Neutrophil (primary cell): ENCODE results near the gene ATRN.
"Not testable (repeated sequence)": the region's sequence is repeated elsewhere in the genome, so short reads cannot be mapped to it uniquely, and the experiment has no call there.

ENCODE experiments used
- H3K27ac ChIP-seq: fragments of 200-600 bp; sonication (generic); 2 replicates; pipeline ENCODE4 v1.5.1; 2016; ENCODE audit warnings: mild to moderate bottlenecking, moderate library complexity
- H3K27me3 ChIP-seq: fragments of 200-600 bp; sonication (generic); 2 replicates; pipeline ENCODE4 v1.6.0; 2016; ENCODE audit warnings: mild to moderate bottlenecking
- H3K36me3 ChIP-seq: fragments of 200-600 bp; sonication (generic); 2 replicates; pipeline ENCODE4 v1.5.1; 2017
- H3K4me1 ChIP-seq, 2 experiments: fragments of 200-600 bp in 1 of 2; sonication (generic) in 1 of 2; 1 replicate in 1 of 2; 2 replicates in 1 of 2; pipeline versions ENCODE4 v1.5.1 to v1.6.1; 2013 to 2016; ENCODE audit warnings: low read depth in 1 of 2, low read length in 1 of 2, mild to moderate bottlenecking in 1 of 2, moderate library complexity in 1 of 2; ENCODE audit not compliant: control insufficient read depth in 1 of 2, insufficient read depth in 1 of 2
- H3K4me3 ChIP-seq, 2 experiments: fragments of 200-600 bp in 1 of 2; sonication (generic) in 1 of 2; 1 replicate in 1 of 2; 2 replicates in 1 of 2; pipeline ENCODE4 v1.5.1; 2013 to 2016; ENCODE audit warnings: low read depth in 1 of 2, low read length in 1 of 2, mild to moderate bottlenecking in 1 of 2, moderate library complexity in 1 of 2
- H3K9me3 ChIP-seq: fragments of 200-600 bp; sonication (generic); 2 replicates; pipeline ENCODE4 v1.5.1; 2016
- TF ChIP-seq, protein P1 (sequence below): fragments of 200-600 bp; sonication (generic); IDR thresholded peaks from 2 replicates; pipeline ENCODE4 v1.5.1; 2016; ENCODE audit warnings: antibody characterized with exemption

The ATRN gene

DNA sequence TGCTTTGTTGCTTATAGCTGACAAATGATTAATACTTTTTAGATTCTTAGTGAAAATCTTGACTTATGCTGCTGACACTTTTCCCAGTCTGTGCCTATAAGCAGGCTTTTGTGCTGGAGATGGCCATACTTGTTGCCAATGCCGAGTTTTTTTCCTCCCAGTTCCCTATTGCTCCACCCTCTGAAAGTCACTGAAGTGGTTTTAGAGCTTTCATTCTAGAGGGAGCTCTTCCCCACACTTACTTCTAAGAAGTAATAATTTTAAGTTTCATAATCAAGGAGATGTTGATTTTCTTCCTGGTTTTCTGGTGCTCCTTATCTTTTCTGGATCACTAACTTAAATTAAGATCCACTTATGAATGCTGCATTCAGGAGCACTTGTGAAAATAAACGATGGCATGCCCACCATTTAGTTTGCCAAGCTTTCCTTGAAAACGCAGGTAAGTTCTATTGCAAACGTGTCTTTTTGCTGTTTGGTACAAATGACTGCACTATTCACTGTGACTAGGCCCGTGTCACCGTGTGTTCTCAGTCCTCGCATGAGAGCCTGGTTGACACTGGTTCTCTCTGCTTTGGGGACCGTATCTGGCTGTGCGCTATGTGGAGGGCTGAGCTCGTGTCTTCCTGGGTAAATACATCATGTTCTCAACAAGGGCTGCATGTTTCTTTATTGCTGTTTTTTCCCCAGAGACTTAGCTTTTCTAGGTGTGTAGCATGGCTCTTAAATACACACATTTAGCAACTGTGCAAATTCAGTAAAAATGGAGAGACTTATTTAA, 142.2 kb downstream of the ATRN start:
- no peaks in the 10 kb centered on the region for H3K36me3 ChIP-seq
- no peak overlapping the region for H3K4me3 ChIP-seq
- no peaks in the 10 kb centered on the region for H3K27me3 ChIP-seq
- no peaks in the 10 kb centered on the region for H3K4me1 ChIP-seq
- TF ChIP-seq, protein P1, sequence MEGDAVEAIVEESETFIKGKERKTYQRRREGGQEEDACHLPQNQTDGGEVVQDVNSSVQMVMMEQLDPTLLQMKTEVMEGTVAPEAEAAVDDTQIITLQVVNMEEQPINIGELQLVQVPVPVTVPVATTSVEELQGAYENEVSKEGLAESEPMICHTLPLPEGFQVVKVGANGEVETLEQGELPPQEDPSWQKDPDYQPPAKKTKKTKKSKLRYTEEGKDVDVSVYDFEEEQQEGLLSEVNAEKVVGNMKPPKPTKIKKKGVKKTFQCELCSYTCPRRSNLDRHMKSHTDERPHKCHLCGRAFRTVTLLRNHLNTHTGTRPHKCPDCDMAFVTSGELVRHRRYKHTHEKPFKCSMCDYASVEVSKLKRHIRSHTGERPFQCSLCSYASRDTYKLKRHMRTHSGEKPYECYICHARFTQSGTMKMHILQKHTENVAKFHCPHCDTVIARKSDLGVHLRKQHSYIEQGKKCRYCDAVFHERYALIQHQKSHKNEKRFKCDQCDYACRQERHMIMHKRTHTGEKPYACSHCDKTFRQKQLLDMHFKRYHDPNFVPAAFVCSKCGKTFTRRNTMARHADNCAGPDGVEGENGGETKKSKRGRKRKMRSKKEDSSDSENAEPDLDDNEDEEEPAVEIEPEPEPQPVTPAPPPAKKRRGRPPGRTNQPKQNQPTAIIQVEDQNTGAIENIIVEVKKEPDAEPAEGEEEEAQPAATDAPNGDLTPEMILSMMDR = no peak
- H3K9me3 ChIP-seq = no peaks in the 10 kb centered on the region
- no peak overlapping the region for H3K27ac ChIP-seq

DNA sequence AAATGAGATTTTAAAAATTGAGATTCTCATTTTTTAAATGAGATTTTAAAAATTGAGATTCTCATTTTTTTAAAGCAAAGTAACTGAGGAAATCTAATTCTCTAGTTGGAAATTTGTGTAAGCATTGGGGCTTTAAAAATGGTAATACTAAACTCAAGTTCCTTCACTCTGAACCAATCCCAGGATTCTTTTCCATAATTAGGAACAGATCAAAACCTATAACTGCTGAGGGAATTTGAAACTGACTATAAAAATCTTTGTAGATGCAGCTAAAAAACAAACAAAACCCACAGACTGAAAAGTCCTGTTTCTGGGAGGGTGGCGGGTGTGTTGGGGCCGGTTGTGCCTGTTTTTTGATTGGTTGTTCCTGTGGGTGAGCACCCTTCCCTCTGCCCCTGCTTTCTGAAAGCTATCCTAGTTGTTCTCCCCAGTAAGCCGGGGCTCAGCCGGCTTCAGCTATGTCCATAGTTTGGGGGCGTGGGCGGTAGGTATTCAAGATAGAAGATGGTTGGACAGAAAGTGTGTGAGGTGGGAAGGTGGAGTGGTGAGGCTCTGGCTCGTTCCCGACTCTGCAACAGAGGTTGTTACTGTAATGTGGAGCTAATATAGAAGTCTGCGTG, 143.1 kb downstream of the ATRN start:
- H3K4me1 ChIP-seq = no peaks in the 10 kb centered on the region
- H3K36me3 ChIP-seq = no peaks in the 10 kb centered on the region
- H3K4me3 ChIP-seq = no peak overlapping the region
- no peaks in the 10 kb centered on the region for H3K27me3 ChIP-seq
- TF ChIP-seq, protein P1 = no peak
- H3K9me3 ChIP-seq = no peaks in the 10 kb centered on the region
- no peak overlapping the region for H3K27ac ChIP-seq

DNA sequence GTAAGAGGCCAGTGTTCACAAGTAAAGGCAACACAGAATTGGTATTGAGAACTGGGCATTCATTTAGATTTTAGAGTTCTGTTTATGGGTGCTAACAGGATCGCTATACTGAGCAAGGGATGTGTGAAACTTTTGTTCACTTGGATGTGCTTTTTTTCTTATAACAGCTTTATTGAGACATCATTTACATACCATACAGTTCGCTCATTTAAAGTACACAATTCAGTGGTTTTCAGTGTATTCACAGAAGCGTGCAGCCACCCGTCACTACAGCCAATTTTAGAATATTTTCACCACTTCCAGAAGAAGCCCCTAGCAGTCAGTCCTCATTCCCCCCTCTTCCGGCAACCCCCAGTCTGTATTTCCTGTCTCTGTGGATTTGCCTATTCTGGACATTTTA, 143.6 kb downstream of the ATRN start:
- Histone ChIP-seq H3K4me1 (no peaks in the 10 kb centered on the region), H3K27me3 (no peaks in the 10 kb centered on the region), H3K4me3 (no peak overlapping the region), H3K36me3 (no peaks in the 10 kb centered on the region), H3K27ac (no peak overlapping the region), H3K9me3 (no peaks in the 10 kb centered on the region)
- TF ChIP-seq, protein P1 = no peak

DNA sequence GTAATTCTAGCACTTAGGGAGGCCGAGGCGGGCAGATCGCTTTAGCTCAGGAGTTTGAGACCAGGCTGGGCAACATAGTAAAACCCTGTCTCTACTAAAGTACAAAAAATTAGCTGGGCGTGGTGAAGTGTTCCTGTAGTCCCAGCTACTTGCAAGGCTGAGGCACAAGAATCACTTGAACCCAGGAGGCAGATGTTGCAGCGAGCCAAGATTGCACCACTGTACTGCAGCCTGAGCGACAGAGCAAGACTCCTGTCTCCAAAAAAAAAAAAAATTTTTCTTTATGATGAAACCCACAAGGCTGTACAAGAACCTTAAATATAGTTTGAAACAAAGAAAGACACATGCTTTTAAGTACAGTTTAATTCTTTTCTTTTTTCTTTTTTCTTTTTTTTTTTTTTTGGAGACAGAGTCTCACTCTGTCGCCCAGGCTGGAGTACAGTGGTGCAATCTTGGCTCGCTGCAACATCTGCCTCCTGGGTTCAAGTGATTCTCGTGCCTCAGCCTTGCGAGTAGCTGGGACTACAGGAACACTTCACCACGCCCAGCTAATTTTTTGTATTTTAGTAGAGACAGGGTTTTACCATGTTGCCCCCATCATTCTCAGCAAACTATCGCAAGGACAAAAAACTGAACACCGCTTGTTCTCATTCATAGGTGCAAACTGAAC, 144.5 kb downstream of the ATRN start:
- not testable (repeated sequence) for H3K9me3 ChIP-seq, H3K4me1 ChIP-seq, H3K27me3 ChIP-seq, H3K36me3 ChIP-seq, H3K4me3 ChIP-seq, H3K27ac ChIP-seq

DNA sequence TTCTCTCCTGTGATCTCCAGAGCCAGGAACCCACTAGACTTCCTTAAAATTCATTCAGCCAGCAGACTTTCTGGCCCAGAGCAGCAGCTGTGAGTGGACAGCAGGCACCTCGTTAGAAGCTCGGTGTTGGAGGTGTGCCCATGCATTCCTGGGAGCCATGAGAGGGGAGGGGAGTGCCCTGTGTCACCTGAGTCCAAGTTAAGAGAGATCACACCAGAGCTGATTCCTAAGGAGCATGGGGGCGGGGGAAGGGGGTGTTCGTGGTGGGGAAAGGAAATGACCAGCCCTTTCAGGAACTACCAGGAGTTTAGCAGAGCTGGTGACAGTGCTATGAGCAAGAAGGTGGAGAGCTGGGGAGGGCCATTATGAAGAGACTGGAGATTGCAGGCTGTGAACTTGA, 145.4 kb downstream of the ATRN start:
- Histone ChIP-seq H3K4me3 (no peak overlapping the region), H3K36me3 (no peaks in the 10 kb centered on the region), H3K4me1 (no peaks in the 10 kb centered on the region), H3K9me3 (no peaks in the 10 kb centered on the region), H3K27me3 (no peaks in the 10 kb centered on the region), H3K27ac (no peak overlapping the region)
- TF ChIP-seq, protein P1 = no peak

DNA sequence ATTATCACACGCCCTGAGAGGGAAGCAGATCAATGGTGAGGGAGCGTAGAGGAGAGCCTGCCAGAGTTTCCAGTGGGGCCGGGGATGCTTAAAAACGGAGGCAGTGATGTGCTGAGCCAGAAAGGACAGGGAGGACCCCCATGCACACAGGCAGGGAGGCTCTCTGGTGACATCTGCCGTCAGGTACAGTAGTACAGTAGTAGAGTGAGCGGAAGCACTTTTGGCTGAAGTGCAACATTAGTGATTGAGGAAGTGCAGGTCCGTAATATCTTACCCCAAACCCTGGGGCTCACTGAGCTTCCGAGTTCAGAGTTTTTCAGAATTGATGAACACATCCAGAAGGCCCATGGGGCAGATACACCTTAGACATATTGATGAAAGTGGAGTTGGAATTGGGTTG, 150.3 kb downstream of the ATRN start:
- H3K4me1 ChIP-seq = no peaks in the 10 kb centered on the region
- H3K9me3 ChIP-seq = no peaks in the 10 kb centered on the region
- no peak overlapping the region for H3K4me3 ChIP-seq
- H3K27ac ChIP-seq = no peak overlapping the region
- H3K36me3 ChIP-seq = no peaks in the 10 kb centered on the region
- H3K27me3 ChIP-seq = no peaks in the 10 kb centered on the region
- TF ChIP-seq, protein P1 = no peak
